ENCODE data around the gene ACAP3.

ACAP3 gene

GRCh38 chr1:1286313-1287261 is 21.1 kb downstream of the ACAP3 start:
- H3K4me3 ChIP-seq (ENCODE audit: low read depth, low read length): no peak overlapping the region
- TF ChIP-seq MAX (IDR thresholded peaks at IDR 0.05; ENCODE audit: low read depth, low read length) (no peak), CTCF (IDR thresholded peaks at IDR 0.05; ENCODE audit: low read depth, low read length) (no peak), POLR2A (IDR thresholded peaks at IDR 0.05; ENCODE audit: extremely low read depth, insufficient read length) (no peak), MYC (IDR thresholded peaks at IDR 0.05; ENCODE audit: low read depth, low read length) (no peak)
- DNase-seq (ENCODE audit: low read depth): no peak

GRCh38 chr1:1285611-1286311 is 22.0 kb downstream of the ACAP3 start:
- DNase-seq (ENCODE audit: low read depth): no peak
- TF ChIP-seq POLR2A (IDR thresholded peaks at IDR 0.05; ENCODE audit: extremely low read depth, insufficient read length) (no peak), MAX (IDR thresholded peaks at IDR 0.05; ENCODE audit: low read depth, low read length) (no peak), MYC (IDR thresholded peaks at IDR 0.05; ENCODE audit: low read depth, low read length) (no peak), CTCF (IDR thresholded peaks at IDR 0.05; ENCODE audit: low read depth, low read length) (no peak)
- no peak overlapping the region for H3K4me3 ChIP-seq (ENCODE audit: low read depth, low read length)

- H3K4me3 ChIP-seq (ENCODE audit: low read depth, low read length): no peak overlapping the region
- TF ChIP-seq CTCF (IDR thresholded peaks at IDR 0.05; ENCODE audit: low read depth, low read length): no peak
- no peak for TF ChIP-seq POLR2A (IDR thresholded peaks at IDR 0.05; ENCODE audit: extremely low read depth, insufficient read length)
- no peak for TF ChIP-seq MYC (IDR thresholded peaks at IDR 0.05; ENCODE audit: low read depth, low read length)
- no peak for TF ChIP-seq MAX (IDR thresholded peaks at IDR 0.05; ENCODE audit: low read depth, low read length)
- no peak for DNase-seq (ENCODE audit: low read depth)
Observed at GRCh38 chr1:1285102-1285571, 22.6 kb downstream of the ACAP3 start.

- TF ChIP-seq MAX (IDR thresholded peaks at IDR 0.05; ENCODE audit: low read depth, low read length): no peak
- TF ChIP-seq POLR2A (IDR thresholded peaks at IDR 0.05; ENCODE audit: extremely low read depth, insufficient read length): no peak
- no peak for TF ChIP-seq MYC (IDR thresholded peaks at IDR 0.05; ENCODE audit: low read depth, low read length)
- no peak for TF ChIP-seq CTCF (IDR thresholded peaks at IDR 0.05; ENCODE audit: low read depth, low read length)
- no peak for DNase-seq (ENCODE audit: low read depth)
- H3K4me3 ChIP-seq (ENCODE audit: low read depth, low read length): no peak overlapping the region
Observed at GRCh38 chr1:1284221-1285101, 23.3 kb downstream of the ACAP3 start.

GRCh38 chr1:1283821-1284220 is 23.9 kb downstream of the ACAP3 start:
- no peak overlapping the region for H3K4me3 ChIP-seq (ENCODE audit: low read depth, low read length)
- TF ChIP-seq MAX (IDR thresholded peaks at IDR 0.05; ENCODE audit: low read depth, low read length) (no peak), MYC (IDR thresholded peaks at IDR 0.05; ENCODE audit: low read depth, low read length) (no peak), CTCF (IDR thresholded peaks at IDR 0.05; ENCODE audit: low read depth, low read length) (no peak), POLR2A (IDR thresholded peaks at IDR 0.05; ENCODE audit: extremely low read depth, insufficient read length) (no peak)
- DNase-seq (ENCODE audit: low read depth): no peak
